Caco-2 (cell line): ENCODE results near the gene HOXD1. TPM values are rescaled to one million over a fixed set of nuclear protein-coding genes. Genes with fewer than 3 reads are reported as not detected.

ENCODE experiments used
- BruUV-seq: library from RNA; stranded (reverse); fragments of 400-500 nt; replicated peaks from 2 replicates; lab custom pipeline; 2021; lab: Mats Ljungman, UMichigan
- CTCF ChIA-PET: fragments of 300-600 bp; sonication (Branson Sonifier 250); formaldehyde crosslinking; loops from one replicate; lab custom pipeline; 2022; ENCODE audit warnings: antibody characterized with exemption; lab: Charles Lee
- POLR2A ChIA-PET: fragments of 300-600 bp; sonication (Branson Sonifier 250); formaldehyde crosslinking; loops from one replicate; lab custom pipeline; 2022; ENCODE audit warnings: antibody characterized with exemption; lab: Charles Lee
- DNase-seq, 2 experiments: peaks; one replicate each; pipeline versions ENCODE4 v3.0.0 to v3.0.0-alpha.2; 2020 to 2022
- H3K27me3 ChIP-seq: replicated peaks from 2 replicates; pipeline ENCODE4 v1.6.0; 2011; ENCODE audit warnings: low read length; ENCODE audit not compliant: control insufficient read depth, insufficient read depth
- H3K36me3 ChIP-seq: 2 replicates; pipeline ENCODE4 v1.5.1; 2011; ENCODE audit warnings: low read length; ENCODE audit not compliant: control insufficient read depth, insufficient read depth
- H3K4me1 ChIP-seq: fragments of 250-450 bp; sonication (Bioruptor Pico); 2 replicates; pipeline ENCODE4 v1.5.1; 2020; ENCODE audit warnings: mild to moderate bottlenecking
- H3K4me3 ChIP-seq: 2 replicates; pipeline ENCODE4 v1.5.1; 2011; ENCODE audit warnings: low read depth, mild to moderate bottlenecking, control low read depth, low read length
- H3K9me3 ChIP-seq: fragments of 250-450 bp; sonication (Bioruptor Pico); 2 replicates; pipeline ENCODE4 v1.5.1; 2020; ENCODE audit warnings: mild to moderate bottlenecking, moderate library complexity
- H3K27ac Mint-ChIP-seq: one replicate; pipeline ENCODE4 v1.8.0; 2022; ENCODE audit warnings: mixed read lengths; ENCODE audit not compliant: unreplicated experiment
- H3K27me3 Mint-ChIP-seq: one replicate; pipeline ENCODE4 v1.8.0; 2022; ENCODE audit warnings: mixed read lengths; ENCODE audit not compliant: insufficient read depth, unreplicated experiment
- H3K36me3 Mint-ChIP-seq: one replicate; pipeline ENCODE4 v1.8.0; 2022; ENCODE audit warnings: mild to moderate bottlenecking, mixed read lengths; ENCODE audit not compliant: insufficient read depth, unreplicated experiment
- H3K4me1 Mint-ChIP-seq: one replicate; pipeline ENCODE4 v1.8.0; 2022; ENCODE audit warnings: low read depth, mixed read lengths; ENCODE audit not compliant: unreplicated experiment
- H3K4me3 Mint-ChIP-seq: one replicate; pipeline ENCODE4 v1.8.0; 2022; ENCODE audit warnings: mild to moderate bottlenecking, moderate library complexity, mixed read lengths; ENCODE audit not compliant: unreplicated experiment
- H3K9me3 Mint-ChIP-seq: one replicate; pipeline ENCODE4 v1.8.0; 2022; ENCODE audit warnings: mixed read lengths; ENCODE audit not compliant: unreplicated experiment
- CTCF ChIP-seq, 2 experiments: fragments of 200-600 bp in 1 of 2; IDR thresholded peaks; 1 replicate in 1 of 2; 2 replicates in 1 of 2; pipeline versions ENCODE4 v1.5.1 to v1.8.0; 2011 to 2022; ENCODE audit warnings: antibody characterized with exemption in 1 of 2, control low read depth in 1 of 2, inconsistent platforms in 1 of 2, low read depth in 1 of 2, low read length in 1 of 2, mild to moderate bottlenecking in 1 of 2, moderate library complexity in 1 of 2; ENCODE audit not compliant: insufficient read depth in 1 of 2, severe bottlenecking in 1 of 2, unreplicated experiment in 1 of 2
- intact Hi-C: fragments of 100-400 bp; cut with micrococcal nuclease; formaldehyde crosslinking; loops from one replicate; pipeline ENCODE4 v1.10.0; 2022; ENCODE audit not compliant: unreplicated experiment
- total RNA-seq: library from RNA; stranded (reverse); gene quantifications from 2 replicates; pipeline ENCODE4 v1.2.3, GENCODE V29; 2022

HOXD1 gene
- total RNA-seq, 1 experiment from 2014 or later, result not detected

DNA sequence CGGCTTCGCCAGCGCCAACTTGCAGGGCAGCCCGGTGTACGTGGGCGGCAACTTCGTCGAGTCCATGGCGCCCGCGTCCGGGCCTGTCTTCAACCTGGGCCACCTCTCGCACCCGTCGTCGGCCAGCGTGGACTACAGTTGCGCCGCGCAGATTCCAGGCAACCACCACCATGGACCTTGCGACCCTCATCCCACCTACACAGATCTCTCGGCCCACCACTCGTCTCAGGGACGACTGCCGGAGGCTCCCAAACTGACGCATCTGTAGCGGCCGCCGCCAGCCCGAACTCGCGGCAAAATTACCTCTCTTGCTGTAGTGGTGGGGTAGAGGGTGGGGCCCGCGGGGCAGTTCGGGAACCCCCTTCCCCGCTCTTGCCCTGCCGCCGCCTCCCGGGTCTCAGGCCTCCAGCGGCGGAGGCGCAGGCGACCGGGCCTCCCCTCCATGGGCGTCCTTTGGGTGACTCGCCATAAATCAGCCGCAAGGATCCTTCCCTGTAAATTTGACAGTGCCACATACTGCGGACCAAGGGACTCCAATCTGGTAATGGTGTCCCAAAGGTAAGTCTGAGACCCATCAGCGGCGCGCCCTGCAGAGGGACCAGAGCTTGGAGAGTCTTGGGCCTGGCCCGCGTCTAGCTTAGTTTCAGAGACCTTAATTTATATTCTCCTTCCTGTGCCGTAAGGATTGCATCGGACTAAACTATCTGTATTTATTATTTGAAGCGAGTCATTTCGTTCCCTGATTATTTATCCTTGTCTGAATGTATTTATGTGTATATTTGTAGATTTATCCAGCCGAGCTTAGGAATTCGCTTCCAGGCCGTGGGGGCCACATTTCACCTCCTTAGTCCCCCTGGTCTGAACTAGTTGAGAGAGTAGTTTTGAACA lies 16.2 kb upstream of the HOXD1 start:
- POLR2A ChIA-PET, result no interaction called here
- Mint-ChIP-seq H3K9me3 (no peaks in the 10 kb centered on the region), H3K4me1 (no peaks in the 10 kb centered on the region), H3K27me3 (peaks cover 6% of the 10 kb centered on the region), H3K4me3 (no peak overlapping the region), H3K36me3 (no peaks in the 10 kb centered on the region), H3K27ac (no peak overlapping the region)
- Histone ChIP-seq H3K4me3 (no peak overlapping the region), H3K27me3 (no peaks in the 10 kb centered on the region), H3K4me1 (peaks cover 7% of the 10 kb centered on the region; the same call in 1 of the 2 replicates), H3K9me3 (no peaks in the 10 kb centered on the region), H3K36me3 (no peaks in the 10 kb centered on the region)
- CTCF ChIA-PET, result no interaction called here
- intact Hi-C loops, result no loop called here
- TF ChIP-seq CTCF (IDR thresholded peaks at IDR 0.05; ENCODE audit: insufficient read depth in 1 of 2, low read depth in 1 of 2, low read length in 1 of 2, severe bottlenecking in 1 of 2, unreplicated experiment in 1 of 2), result no peak
- BruUV-seq, result no TSS peak
- no peak for DNase-seq

DNA sequence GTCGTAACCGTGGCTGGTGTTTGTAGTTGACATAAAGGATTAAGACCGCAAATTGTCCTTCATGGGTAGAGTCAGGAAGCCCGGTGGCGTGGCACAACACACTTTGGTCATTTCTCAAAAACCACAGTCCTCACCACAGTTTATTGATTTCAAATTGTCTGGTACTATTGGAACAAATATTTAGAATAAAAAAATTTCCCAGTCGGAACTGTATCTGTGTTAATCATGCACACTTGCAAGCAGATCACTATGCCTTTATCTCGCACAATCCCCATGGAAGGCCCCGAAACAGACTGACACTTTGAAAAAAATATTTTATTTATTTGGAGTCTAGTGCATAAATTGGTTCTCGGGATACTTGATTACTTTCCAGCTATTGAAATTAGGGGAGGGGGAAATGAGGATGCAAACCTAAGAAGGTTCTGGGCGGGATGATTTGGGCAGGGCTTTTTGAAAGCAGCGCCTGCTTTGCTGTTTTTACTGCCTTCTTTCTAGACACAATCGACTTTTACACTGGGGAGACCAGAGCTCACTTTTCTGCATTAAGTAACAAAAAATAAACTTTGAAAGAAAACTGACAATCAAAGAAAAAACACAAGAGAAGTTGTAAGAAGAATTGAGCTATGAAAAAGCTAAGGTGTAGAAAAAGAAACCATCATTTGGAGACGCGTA lies 15.4 kb upstream of the HOXD1 start:
- no peak for TF ChIP-seq CTCF (IDR thresholded peaks at IDR 0.05; ENCODE audit: insufficient read depth in 1 of 2, low read depth in 1 of 2, low read length in 1 of 2, severe bottlenecking in 1 of 2, unreplicated experiment in 1 of 2)
- intact Hi-C loops, result no loop called here
- Histone ChIP-seq H3K4me1 (peaks cover 7% of the 10 kb centered on the region; the same call in 1 of the 2 replicates), H3K36me3 (no peaks in the 10 kb centered on the region), H3K27me3 (no peaks in the 10 kb centered on the region; the same call in 1 of the 2 replicates), H3K9me3 (no peaks in the 10 kb centered on the region), H3K4me3 (no peak overlapping the region)
- no peaks in the 10 kb centered on the region for H3K4me1 Mint-ChIP-seq
- ChIA-PET POLR2A (no interaction called here), CTCF (no interaction called here)
- H3K27ac Mint-ChIP-seq, result no peak overlapping the region
- BruUV-seq, result no TSS peak
- no peak overlapping the region for H3K4me3 Mint-ChIP-seq
- H3K9me3 Mint-ChIP-seq, result no peaks in the 10 kb centered on the region
- DNase-seq, result no peak
- H3K27me3 Mint-ChIP-seq, result peaks cover 7% of the 10 kb centered on the region
- H3K36me3 Mint-ChIP-seq, result no peaks in the 10 kb centered on the region

DNA sequence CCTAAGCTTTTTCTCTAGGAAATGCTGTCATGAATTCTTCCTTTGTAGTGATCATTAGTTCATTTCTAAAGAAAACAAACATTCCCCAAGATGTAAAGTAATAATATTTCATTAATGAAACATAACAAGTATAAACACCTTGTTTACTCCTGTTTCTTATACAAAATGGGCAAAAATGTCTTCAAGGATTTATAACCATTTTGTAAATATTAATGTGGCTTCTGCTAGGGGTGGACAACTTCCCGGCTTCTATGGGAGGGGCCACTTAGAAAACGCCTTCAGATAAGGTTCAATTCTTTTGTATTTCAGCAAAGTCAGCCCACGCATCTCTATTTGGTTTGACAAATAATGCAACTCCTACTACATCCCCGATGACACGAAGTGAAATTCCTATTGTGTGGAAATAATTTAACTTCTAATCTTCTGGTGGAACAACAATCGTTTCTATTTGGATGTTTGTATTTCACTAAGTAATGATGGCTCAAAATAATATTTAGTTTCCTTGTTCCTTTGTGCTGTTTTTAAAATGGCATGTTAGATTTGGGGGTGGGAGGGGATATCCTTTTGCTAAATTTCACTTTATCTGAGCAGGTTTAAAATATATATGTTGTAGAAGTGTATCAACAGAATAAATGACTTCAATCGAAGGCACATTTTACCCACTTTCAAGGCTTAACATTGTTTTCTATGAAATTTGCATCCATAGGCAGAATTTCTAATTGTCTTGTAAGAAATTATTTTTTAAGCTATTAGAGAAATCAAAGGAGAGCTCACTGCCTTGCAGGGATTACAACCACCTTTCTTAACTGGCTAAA lies 14.7 kb upstream of the HOXD1 start:
- TF ChIP-seq CTCF (IDR thresholded peaks at IDR 0.05; ENCODE audit: insufficient read depth in 1 of 2, low read depth in 1 of 2, low read length in 1 of 2, severe bottlenecking in 1 of 2, unreplicated experiment in 1 of 2), result no peak
- Histone ChIP-seq H3K27me3 (peaks cover 3% of the 10 kb centered on the region; the same call in 1 of the 2 replicates), H3K9me3 (no peaks in the 10 kb centered on the region), H3K4me3 (no peak overlapping the region), H3K36me3 (no peaks in the 10 kb centered on the region), H3K4me1 (peaks cover 7% of the 10 kb centered on the region; the same call in 1 of the 2 replicates)
- Mint-ChIP-seq H3K4me3 (peak overlapping the region; percentile 37), H3K27ac (no peak overlapping the region), H3K4me1 (no peaks in the 10 kb centered on the region), H3K27me3 (peaks cover 9% of the 10 kb centered on the region), H3K9me3 (no peaks in the 10 kb centered on the region), H3K36me3 (no peaks in the 10 kb centered on the region)
- ChIA-PET CTCF (interaction anchor here (0.5 to 0.6 kb wide), 2 partner anchors 272 to 281 kb away, joined by 3 to 4 read pairs; no protein-coding TSS in a partner anchor), POLR2A (no interaction called here)
- BruUV-seq, result no TSS peak
- no peak for DNase-seq
- intact Hi-C loops, result no loop called here
